NT2/D1 (cell line): ENCODE measurements around the gene SH3RF2.

Source experiments
- SUZ12 ChIP-seq: IDR thresholded peaks from 2 replicates; pipeline ENCODE4 v1.6.1; 2011; ENCODE audit not compliant: insufficient read length, insufficient read depth; ENCODE audit errors: extremely low read depth
- YY1 ChIP-seq: IDR thresholded peaks from 2 replicates; pipeline ENCODE4 v1.6.1; 2011; ENCODE audit not compliant: insufficient read length, insufficient read depth
- ZNF274 ChIP-seq: IDR thresholded peaks from 2 replicates; pipeline ENCODE4 v1.6.1; 2011; ENCODE audit warnings: mild to moderate bottlenecking, low read depth, low read length

DNA sequence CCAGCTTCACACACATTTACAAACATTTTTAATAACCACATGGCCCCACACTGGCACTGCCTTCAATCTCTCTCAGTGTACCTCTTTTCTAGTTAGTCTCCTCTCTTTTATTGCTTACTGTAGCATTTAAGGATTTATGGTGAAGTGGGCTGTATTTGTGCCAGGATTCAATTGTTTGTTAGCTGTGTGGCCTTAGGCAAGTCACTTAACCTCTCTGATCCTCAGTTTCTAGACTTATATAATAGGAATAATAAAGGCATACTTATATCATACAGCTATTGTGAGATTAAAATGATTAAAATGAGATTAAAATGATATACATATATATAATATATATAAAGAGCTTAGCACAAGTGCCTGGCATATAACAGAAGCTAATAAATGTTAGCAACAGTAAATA lies 6.4 kb downstream of the SH3RF2 start:
- no peak for TF ChIP-seq YY1
- no peak for TF ChIP-seq SUZ12
- no peak for TF ChIP-seq ZNF274
